ENCODE measurements around the gene GAB2.
A peak's percentile ranks its signal among the peaks of the same experiment; 100 is the strongest.
"Not testable (repeated sequence)": the region's sequence is repeated elsewhere in the genome, so short reads cannot be mapped to it uniquely, and the experiment has no call there.

Gene GAB2

DNA sequence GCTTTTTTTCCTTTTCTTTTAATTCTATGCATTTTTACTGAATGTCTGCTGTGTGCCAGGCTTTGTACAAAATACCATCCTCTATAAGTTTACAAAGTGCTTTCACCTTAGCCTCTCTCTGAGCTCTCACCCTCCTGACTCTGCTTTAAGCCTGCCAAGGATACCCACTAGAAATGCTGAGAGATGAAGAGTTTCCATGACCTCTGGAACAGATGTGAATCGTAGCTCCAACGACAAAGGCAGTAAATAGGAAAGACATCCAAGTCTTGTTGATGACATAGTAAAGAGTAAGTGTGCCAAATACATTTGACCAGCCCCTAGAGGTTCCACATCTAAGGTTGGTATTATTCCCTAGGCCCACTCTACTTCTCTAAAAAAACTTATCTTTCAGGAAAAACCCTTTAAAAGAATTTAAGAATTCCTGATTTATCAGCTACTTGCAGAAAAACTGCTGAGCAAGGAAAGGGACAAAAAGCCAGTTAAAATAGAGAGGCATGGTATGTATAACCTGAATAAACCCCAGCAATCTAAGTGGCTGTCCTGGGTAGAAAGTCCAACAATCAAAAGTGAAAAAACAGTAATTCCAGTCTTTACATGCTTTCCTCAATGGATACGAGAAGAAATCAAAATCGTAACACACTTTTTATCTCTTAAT is 45.4 kb downstream of the GAB2 start:
- DNase-seq, result no peak
- intact Hi-C loops (cut with DNase I), result no loop called here

DNA sequence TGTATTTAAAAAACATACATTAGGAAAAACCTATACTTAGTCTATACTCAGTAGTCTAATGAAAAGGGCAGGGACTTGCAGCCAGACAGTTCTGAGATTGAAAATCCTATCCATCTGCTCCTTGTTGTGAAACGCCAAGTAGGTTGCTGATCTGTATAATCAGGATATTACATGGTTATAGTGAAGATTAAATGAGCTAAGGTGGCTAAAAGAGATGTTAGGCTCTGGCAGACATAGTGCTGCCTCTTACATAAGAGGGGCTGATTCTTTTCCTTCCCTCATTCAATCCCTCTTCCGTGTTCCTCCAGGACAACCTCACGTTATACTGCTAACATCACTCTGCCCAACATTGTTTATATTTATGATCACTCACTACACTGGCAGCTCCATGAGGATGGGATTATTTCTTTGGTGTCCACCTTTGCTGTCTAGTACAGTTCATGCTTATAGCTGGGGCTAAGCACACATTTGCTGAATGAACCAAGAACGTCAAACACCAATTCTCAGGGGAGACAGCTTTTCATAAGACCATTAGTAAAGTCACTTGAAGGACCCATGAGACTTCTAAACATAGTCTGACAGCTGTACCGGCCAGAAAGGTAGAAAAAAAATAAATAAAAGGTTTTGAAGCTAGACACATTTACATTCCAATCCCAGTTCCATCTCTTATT is 46.3 kb downstream of the GAB2 start:
- DNase-seq, result no peak
- intact Hi-C loops (cut with DNase I), result no loop called here

DNA sequence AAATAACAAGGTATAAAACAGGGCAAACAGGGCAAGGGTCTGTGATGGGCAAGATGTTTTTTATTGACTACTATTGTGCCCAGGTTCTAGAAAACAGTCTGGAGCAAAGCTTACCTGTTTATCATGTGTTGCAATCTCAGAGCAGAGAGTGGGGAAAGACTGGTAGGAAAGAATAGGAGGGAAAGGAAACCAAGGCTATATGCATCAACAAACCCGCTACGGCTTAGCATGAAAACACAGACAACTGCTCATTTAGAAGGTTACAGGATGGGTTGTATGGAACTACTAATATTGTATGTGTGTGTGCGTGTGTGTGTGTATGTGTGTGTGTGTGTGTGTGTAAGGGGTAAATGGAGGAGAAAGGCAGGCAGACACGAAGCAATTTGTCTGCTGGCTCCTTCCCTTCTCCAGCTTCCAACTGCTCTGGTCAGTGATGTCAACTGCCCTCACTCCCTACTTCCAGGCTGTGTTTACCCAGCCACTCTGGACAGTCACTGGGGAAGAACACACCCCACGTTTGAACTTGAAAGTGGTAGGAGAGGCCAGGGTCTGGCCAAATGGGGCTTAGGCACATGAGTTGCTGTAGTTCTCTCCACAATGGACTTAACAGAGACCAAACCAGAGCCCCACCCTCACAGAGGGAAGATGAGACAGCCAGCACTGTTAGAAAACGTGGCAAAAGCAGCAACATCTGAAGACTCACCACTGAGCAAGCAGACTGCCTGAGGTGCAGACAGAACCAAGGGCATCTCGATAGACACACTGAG is 47.0 kb downstream of the GAB2 start:
- intact Hi-C loops (cut with DNase I), result no loop called here
- peak in 2 of 10 donors; percentile 19 to 30 for DNase-seq

DNA sequence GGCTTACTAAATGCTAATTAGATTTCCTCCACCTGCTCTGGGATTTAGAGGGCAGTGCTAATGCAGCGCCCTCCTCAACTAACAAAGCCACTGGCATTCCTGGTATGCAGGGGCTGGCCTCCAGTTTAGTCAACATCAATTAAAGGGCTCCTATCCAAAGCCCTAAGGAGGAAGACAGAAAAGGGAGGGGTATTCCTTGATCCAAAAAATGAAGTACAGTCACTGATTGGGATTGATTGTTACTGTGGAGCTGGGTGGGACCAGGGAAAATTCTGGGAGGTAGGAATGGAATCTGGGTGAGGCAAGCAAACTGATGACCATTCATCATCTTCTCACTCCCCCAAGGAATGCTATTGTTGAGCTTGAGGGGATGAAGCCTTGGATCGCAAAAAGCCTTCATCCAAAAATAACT is 52.2 kb downstream of the GAB2 start:
- intact Hi-C loops (cut with DNase I), result no loop called here
- no peak for DNase-seq

DNA sequence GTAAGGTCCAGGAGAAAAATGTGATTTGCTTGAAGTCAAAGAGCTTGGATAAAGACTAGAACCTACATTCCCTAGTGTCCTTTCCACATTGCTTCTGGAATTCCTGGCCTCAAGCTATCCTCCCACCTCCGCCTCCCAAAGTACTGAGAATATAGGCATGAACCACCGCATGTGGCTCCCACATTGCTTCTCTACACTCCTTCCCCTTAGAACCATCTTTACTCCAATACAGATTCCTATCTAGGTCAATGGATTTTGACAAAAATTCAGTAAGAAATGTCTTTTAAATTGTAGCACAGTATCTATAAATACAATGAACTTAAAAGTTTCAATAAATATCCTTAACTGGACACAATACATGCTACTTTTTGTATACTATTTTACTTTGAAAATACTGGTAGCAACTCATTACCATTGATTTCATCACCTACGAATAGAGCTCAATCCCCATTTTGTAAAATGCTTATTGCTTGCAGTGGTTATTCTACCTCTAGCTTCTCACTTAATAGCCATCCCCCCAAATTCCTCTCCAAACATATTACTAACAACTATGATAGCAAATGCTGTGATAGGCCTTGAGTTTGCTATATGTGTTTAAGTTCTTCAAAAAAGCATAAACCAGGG is 53.4 kb downstream of the GAB2 start:
- intact Hi-C loops (cut with DNase I), result no loop called here
- DNase-seq, result no peak

DNA sequence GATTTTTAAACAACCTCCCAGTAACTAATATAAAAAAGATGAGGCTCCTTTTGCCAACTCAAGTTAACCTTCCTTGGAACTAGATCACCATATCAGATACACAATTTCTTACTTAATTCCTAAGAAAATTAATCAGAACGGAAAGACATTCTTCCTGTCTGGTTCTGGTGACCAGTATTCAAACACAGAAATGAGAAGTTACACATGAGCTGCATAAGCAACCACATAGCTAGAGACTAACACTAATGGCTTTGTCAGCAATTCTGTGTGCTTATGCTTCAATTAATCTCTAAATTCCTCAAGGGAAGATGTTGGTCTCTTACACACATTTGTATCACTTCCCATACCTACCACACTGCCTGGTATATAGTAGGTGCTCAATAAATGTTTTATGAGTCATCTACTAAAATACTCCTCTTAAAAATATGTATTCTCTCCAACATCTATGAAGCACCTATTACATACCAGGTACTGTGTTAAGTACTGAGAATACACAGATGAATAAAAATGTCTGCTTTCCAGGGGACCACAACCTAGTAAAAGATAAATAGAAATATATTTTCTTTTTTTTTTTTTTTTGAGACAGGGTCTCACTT is 54.5 kb downstream of the GAB2 start:
- DNase-seq, result no peak
- intact Hi-C loops (cut with DNase I), result no loop called here

DNA sequence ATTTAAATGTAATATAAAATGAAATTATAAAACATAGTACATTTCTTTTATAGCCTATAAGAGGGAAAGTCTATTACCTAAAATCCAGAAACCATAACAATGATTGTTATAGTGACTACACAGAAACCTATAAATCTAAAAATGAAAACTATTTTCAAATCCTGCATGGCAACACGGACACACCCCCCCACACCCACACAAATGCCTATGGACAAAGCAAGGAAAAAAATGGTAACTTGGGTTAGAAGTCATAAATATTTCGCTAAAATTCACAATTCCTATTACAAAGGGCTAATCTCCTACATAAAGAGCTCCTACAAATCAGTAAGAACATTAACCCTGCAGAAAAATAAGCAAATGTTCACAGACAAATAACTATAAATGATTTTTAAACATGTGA is 56.4 kb downstream of the GAB2 start:
- intact Hi-C loops (cut with DNase I), result no loop called here
- no peak for DNase-seq

DNA sequence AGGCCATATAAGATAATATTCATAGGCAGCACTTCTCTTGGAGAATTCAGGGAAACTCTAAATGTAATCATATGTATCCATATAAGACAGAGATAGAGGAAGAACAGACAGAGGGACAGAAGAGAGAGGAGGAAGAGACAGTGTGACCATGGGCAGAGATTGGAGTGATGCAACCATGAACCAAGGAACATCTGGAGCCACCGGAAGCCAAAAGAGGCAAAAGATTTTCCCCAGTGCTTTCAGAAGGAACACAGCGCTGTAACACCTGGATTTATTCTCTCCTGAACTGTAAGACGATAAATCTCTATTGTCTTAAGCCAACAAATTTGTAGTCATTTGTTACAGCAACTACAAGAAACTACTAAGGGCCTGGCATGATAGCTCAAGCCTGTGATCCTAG is 57.7 kb downstream of the GAB2 start:
- no peak for DNase-seq
- intact Hi-C loops (cut with DNase I), result no loop called here

DNA sequence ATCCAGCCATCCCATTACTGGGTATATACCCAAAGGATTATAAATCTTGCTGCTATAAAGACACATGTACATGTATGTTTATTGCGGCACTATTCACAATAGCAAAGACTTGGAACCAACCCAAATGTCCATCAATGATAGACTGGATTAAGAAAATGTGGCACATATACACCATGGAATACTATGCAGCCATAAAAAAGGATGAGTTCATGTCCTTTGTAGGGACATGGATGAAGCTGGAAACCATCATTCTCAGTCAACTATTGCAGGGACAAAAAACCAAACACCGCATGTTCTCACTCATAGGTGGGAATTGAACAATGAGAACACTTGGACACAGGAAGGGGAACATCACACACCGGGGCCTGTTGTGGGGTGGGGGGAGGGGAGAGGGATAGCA is 59.7 kb downstream of the GAB2 start:
- intact Hi-C loops (cut with DNase I); DNase-seq: not testable (repeated sequence)

DNA sequence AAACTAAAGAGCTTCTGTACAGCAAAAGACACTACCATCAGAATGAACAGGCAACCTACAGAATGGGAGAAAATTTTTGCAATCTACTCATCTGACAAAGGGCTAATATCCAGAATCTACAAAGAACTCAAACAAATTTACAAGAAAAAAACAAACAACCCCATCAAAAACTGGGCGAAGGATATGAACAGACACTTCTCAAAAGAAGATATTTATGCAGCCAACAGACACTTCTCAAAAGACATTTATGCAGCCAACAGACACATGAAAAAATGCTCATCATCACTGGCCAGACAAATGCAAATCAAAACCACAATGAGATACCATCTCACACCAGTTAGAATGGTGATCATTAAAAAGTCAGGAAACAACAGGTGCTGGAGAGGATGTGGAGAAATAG is 60.2 kb downstream of the GAB2 start:
- DNase-seq; intact Hi-C loops (cut with DNase I): not testable (repeated sequence)

DNA sequence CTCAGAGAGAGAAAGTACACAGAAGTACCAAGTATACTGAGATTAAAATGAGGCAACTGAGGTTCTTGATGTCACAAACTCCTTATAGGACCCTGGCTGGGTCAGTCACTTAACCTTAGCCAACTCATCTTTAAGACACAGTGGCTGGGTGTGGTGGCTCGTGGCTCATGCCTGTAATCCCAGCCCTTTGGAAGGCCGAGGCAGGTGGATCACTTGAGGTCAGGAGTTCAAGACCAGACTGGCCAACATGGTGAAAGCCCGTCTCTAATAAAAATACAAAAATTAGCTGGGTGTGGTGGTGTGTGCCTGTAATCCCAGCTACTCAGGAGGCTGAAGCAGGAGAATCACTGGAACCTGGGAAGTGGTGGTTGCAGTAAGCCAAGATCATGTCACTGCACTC is 61.9 kb downstream of the GAB2 start:
- intact Hi-C loops (cut with DNase I); DNase-seq: not testable (repeated sequence)

DNA sequence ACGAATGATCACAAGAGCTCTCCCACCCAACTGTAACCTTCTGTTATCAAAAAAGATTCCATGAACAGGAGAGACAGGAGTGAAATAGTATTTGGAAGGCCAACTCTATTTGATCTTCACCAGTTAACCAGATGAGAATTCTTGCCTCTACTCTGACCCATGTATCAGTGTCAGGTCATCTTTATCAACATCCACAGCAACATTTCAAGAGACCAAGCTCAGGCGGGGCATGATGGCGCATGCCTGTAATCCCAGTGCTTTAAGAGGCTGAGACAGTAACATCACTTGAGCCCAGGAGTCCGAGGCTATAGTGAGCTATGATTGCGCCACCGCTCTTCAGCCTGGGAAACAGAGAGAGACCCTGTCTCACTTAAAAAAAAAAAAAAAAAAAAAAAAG is 62.3 kb downstream of the GAB2 start:
- DNase-seq, result no peak
- intact Hi-C loops (cut with DNase I), result no loop called here

DNA sequence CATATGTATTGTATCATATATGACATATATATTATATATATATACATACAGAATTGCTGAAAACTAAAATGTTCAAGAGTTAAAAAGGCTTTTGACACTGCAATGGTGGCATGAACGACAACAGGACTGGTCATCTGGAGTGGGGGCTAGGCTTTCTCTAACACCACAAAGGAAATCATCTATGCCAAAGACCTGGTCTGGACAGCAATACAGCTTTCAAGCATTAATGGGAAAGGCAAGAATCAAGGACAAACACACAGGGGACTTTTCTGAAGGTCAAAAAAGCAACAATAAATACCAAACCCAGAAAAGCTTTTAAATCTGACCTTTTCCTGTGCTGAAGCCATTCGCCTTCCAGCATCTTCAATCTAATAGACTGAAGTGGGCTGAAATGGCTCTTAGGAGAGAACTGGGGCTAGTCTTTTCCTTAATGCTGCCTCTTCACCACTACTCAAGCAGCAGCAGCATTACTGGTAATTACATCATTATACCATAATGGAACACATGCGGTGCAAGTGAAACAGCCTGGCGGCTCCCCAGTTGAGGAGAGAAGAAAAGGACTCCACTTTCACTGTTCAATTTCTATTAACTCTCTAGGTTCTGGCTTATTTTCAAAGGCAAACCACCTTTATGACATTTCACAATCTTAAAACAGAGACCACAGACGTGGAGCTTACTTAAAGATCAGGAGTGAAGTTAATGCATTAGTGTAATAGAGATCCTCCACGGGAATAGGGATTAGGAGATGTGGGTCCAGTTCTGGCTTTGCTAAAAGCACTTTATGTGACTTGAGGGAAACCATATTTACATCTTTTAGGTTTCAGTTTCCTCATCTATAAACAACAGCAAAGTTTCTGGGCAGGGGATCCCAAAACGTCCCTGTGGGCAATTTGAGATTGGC is 63.0 kb downstream of the GAB2 start:
- intact Hi-C loops (cut with DNase I), result loop anchor here (5.0 kb wide), 1 partner anchor 63 kb away; the partner anchor contains the start of gene GAB2
- DNase-seq, result peak in 1 of 10 donors; percentile 34

DNA sequence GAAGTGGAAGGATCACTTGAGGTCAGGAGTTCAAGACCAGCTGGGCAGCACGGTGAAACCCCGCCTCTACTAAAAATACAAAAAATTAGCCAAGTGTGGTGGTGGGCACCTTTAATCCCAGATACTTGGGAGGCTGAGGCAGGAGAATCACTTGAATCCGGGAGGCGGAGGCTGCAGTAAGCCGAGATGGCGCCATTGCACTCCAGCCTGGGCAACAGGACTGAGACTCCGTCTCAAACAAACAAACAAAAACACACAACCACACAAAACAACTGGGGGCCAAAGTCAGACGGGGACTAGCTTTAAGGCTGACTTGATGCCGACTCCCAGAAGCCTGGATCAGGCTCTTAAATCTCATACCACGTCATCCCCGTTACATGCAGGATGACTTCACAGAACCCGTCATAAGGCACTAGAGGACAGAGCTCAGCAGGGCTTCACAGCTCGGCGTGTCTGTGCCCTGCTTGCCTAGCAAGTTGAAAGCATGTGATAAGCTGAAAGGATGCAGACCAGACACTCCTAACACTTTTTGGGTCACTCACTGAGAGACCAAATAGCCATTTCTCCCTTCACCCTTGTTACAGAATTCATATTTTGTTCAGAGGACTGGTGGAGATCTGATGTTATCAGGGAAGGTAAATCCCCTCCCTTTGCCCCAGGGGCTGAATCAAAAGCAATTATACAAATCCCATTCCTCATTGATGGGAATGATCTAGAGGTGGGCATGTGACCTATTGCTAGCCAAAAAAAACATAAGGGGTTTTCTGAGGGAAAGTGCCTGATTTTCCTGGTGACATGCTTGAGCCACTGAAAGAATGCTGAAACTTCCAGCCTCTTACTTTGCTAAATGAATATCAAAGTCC is 65.4 kb downstream of the GAB2 start:
- intact Hi-C loops (cut with DNase I), result loop anchor here (5.0 kb wide), 1 partner anchor 65 kb away; the partner anchor contains the start of gene GAB2
- DNase-seq, result no peak

DNA sequence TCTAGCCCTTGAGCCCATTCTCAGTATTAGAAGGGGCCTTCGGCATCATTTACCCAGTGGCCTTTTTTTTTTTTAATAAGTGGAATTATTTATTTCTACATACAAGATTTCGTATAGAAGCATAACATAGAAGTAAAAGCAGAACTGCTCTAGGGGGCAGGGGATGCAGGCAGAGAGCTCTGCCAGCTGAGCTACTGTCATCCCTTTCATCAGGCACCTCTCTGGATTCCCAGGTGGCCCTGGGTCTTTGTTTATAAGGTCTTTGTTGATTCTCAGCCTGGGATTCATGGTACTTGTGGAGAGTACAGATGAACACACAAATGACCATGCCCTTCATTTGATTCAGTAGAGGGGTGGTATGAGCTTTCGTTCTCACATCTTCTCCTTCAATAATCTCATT is 66.4 kb downstream of the GAB2 start:
- DNase-seq, result no peak
- intact Hi-C loops (cut with DNase I), result loop anchor here (5.0 kb wide), 1 partner anchor 66 kb away; the partner anchor contains the start of gene GAB2

DNA sequence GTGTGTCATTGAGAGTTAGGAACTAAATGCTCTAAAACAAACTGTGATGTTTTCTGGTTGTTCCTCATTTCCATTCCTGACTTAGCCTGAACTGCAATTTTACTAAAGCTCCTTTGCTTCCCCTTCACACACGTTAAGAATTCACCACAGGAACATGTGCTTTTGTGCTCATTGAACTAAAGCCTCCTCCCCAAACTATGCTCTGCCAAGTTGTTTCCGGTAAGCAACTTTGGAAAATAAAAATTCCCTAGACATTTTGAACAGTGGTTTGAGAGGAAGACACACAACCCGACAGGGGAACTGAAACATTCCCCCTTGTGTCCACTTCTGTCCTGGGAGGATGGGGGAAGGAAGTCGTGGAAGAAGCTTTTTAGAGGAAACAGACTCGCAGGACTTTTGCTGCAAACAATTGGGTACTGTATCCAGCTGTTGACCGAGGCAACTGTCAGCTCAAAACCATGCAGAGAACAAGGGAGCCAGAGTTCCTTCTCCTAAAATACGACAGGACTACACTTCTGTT is 66.9 kb downstream of the GAB2 start:
- peak in 2 of 10 donors; percentile 46 to 82 for DNase-seq
- intact Hi-C loops (cut with DNase I), result loop anchor here (5.0 kb wide), 1 partner anchor 67 kb away; the partner anchor contains the start of gene GAB2

DNA sequence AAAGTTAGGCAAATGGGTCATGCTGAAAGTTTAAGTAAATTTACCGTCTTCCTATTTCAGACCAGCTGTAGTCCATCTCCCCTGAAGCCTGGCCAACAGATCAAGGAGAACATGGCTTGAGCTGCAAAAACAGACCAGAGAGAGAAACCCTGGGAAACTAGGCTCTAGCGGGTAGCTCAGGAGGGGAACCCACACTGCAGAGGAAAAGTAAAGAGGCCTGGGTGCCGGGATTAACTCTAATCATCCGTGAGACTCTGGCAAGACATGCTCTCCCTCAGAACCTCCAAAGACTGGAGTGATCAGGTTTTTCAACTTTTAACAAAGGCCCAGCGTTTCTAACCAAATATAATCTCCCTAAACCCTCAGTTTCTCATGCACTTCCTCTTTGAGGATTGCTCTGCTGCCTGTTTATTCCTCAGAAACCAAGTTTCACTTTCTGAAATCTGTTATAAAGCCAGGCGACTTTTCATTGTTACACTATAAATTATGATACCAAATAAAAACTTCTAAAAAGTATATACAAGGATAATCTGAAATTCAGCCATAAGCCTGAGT is 67.5 kb downstream of the GAB2 start:
- no peak for DNase-seq
- intact Hi-C loops (cut with DNase I), result loop anchor here (5.0 kb wide), 1 partner anchor 67 kb away; the partner anchor contains the start of gene GAB2

DNA sequence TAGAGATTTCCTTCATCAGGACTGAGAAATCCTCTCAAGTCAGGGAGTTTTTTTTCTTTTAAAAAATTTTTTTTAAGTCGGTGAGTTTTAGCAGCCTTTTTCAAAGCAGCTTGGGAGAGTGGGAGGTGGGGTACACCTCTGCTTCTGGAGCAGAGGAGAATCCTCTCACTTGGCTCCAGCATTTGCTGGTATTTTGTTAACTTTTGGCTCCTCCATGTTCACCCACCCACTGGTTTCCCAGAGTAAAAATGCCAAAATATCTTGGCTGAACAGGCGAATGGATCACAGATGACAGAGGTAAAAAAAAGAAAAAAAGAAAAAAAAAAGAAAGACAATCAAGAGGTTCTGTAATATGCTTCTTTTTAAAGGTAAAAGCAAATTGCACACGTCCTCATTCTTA is 68.0 kb downstream of the GAB2 start:
- peak in 1 of 10 donors; percentile 81 for DNase-seq
- intact Hi-C loops (cut with DNase I), result loop anchor here (5.0 kb wide), 2 partner anchors 68 to 77 kb away; partner anchors contain the start of gene GAB2
